ENCODE measurements around the gene PFN3. TPM values are rescaled to one million over a fixed set of nuclear protein-coding genes. Genes with fewer than 3 reads are reported as not detected.

Gene PFN3
- total RNA-seq, 4 donors from 2014 or later, result not detected

DNA sequence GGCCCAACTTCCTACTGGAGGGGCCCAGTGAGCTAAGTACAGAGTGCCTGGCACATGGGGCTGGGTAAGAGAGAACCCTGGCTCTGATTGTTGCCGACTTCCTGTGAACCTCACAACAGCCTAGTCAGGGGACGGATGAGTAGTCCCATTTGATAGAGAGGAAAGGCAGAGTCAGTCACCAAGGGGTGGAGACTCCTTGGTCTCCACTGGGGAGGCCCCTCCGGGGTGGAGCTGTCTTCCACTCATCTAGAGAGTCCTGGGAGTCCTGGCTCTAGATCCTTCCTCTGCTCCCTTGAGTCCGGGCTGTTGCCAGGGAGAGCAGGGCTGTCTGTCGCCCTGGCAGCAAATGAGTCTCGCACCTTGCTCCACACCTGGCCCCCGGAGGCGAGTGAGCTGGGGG is 34.0 kb upstream of the PFN3 start:
- in situ Hi-C loops (cut with MboI; ENCODE audit: low sequenced_read_pairs in 4 of 4), result no loop called here

DNA sequence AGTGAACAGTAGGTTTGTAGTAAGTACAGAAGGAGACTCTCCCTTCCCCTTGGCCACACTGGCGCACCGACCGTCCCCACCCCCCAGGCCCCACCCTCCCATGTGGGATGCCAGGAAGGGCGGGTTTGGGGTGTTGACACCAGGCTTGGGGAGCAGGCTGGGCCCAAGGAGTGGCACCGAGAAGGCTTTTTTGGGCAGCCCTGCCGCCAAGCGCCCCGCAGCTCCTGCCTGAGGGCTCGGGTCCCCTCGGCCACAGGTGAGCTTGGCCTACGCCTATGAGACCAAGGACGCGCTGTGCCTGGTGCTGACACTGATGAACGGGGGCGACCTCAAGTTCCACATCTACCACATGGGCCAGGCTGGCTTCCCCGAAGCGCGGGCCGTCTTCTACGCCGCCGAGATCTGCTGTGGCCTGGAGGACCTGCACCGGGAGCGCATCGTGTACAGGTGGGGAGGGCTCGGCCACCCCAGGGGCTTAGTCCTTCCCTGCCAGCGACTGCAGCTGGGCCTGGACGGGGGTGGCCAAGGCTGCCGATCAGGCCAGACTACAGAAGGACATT is 33.3 kb upstream of the PFN3 start:
- H3K36me3 ChIP-seq, result peaks cover 0 to 50% of the 10 kb centered on the region in 2 donors
- H3K27ac ChIP-seq, result no peak overlapping the region
- intact Hi-C loops (cut with DNase I; ENCODE audit: low total_unique reads) (no loop called here), in situ Hi-C loops (cut with MboI; ENCODE audit: low sequenced_read_pairs in 4 of 4) (no loop called here)
- DNase-seq, result no peak
- TF ChIP-seq, protein P1, sequence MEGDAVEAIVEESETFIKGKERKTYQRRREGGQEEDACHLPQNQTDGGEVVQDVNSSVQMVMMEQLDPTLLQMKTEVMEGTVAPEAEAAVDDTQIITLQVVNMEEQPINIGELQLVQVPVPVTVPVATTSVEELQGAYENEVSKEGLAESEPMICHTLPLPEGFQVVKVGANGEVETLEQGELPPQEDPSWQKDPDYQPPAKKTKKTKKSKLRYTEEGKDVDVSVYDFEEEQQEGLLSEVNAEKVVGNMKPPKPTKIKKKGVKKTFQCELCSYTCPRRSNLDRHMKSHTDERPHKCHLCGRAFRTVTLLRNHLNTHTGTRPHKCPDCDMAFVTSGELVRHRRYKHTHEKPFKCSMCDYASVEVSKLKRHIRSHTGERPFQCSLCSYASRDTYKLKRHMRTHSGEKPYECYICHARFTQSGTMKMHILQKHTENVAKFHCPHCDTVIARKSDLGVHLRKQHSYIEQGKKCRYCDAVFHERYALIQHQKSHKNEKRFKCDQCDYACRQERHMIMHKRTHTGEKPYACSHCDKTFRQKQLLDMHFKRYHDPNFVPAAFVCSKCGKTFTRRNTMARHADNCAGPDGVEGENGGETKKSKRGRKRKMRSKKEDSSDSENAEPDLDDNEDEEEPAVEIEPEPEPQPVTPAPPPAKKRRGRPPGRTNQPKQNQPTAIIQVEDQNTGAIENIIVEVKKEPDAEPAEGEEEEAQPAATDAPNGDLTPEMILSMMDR (IDR thresholded peaks at IDR 0.05 in 4 of 5, conservative IDR thresholded peaks at IDR 0.05 in 1 of 5), result no peak
- no peak for TF ChIP-seq POLR2A (IDR thresholded peaks at IDR 0.05)
- peaks cover 14 to 21% of the 10 kb centered on the region in 2 donors for H3K4me1 ChIP-seq
- no peak overlapping the region for H3K4me3 ChIP-seq
- H3K9me3 ChIP-seq, result no peaks in the 10 kb centered on the region
- no peak for ATAC-seq
- no peaks in the 10 kb centered on the region for H3K27me3 ChIP-seq

More for the DNA sequence above, 34.0 kb upstream of the PFN3 start:
- H3K36me3 ChIP-seq, result peaks cover 0 to 50% of the 10 kb centered on the region in 2 donors
- H3K9me3 ChIP-seq, result no peaks in the 10 kb centered on the region
- DNase-seq, result no peak
- ATAC-seq, result no peak
- no peaks in the 10 kb centered on the region for H3K27me3 ChIP-seq
- TF ChIP-seq POLR2A (IDR thresholded peaks at IDR 0.05), result no peak
- TF ChIP-seq, protein P1 (IDR thresholded peaks at IDR 0.05 in 4 of 5, conservative IDR thresholded peaks at IDR 0.05 in 1 of 5), result no peak
- H3K4me1 ChIP-seq, result peaks cover 14 to 21% of the 10 kb centered on the region in 2 donors
- no peak overlapping the region for H3K27ac ChIP-seq
- H3K4me3 ChIP-seq, result no peak overlapping the region
- intact Hi-C loops (cut with DNase I; ENCODE audit: low total_unique reads), result no loop called here

DNA sequence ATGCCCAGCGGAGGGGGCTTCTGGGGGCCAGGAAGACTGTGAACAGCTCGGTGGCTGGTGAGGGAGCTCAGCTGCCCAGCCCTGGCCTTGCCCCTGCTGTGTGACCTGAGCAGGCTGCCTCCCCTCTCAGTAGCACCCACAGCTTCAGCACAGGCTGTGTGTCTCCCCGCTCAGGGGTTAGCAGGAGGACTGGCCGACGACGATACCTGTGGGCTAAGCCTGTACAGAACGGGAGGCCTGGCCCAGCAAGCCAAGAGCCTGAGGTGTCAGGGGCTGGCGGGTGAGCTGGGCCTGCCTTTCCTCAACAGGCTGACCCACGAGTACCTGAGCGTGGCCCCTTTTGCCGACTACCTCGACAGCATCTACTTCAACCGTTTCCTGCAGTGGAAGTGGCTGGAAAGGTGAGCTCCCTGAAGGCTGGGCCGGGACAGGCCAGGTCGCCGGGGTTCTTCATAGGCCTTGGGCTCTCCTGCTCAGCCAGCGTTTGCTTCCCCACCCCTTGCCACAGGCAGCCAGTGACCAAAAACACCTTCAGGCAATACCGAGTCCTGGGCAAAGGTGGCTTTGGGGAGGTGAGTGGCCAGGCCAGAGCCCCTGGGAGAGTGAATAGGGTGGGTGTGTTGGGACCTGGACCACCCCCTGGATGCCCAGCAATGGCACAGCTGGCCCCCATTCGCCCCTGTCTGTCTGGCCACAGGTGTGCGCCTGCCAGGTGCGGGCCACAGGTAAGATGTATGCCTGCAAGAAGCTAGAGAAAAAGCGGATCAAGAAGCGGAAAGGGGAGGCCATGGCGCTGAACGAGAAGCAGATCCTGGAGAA is 32.6 kb upstream of the PFN3 start:
- ATAC-seq, result no peak
- Histone ChIP-seq H3K27me3 (no peaks in the 10 kb centered on the region), H3K27ac (no peak overlapping the region), H3K4me1 (peaks cover 20 to 28% of the 10 kb centered on the region in 2 donors), H3K9me3 (no peaks in the 10 kb centered on the region), H3K36me3 (peaks cover 0 to 49% of the 10 kb centered on the region in 2 donors), H3K4me3 (no peak overlapping the region)
- no peak for DNase-seq
- in situ Hi-C loops (cut with MboI; ENCODE audit: low sequenced_read_pairs in 4 of 4) (no loop called here), intact Hi-C loops (cut with DNase I; ENCODE audit: low total_unique reads) (no loop called here)
- TF ChIP-seq, protein P1 (IDR thresholded peaks at IDR 0.05 in 4 of 5, conservative IDR thresholded peaks at IDR 0.05 in 1 of 5), result no peak
- TF ChIP-seq POLR2A (IDR thresholded peaks at IDR 0.05), result no peak

DNA sequence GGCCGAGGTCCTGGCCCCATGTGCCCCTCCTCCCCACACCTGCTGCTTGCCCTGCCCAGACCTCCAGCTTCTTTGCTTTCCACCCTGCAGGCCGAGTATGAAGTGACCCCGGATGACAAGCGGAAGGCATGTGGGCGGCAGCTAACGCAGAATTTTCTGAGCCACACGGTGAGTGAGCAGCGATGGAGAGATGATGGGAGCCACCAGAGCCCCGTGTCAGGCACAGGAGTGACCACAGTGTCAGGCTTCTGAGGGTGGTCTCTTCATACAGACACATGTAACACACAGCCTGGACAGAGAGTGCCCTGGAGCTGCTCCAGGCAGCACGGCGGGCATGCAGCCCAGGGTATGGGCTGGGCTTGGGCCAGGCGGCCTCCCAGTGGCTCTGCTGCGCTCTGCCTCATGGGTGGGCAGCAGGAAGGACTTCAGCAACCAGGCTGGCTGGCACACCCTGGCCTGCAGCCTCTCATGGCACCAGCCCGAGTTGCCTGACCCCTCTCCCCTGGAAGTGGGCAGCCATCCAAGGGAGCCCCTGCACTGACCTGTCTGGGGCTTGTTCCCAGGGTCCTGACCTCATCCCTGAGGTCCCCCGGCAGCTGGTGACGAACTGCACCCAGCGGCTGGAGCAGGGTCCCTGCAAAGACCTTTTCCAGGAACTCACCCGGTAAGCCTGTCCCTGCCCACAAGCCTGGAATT is 31.8 kb upstream of the PFN3 start:
- Histone ChIP-seq H3K27ac (peak overlapping the region; percentile 32 to 61 (median 48)), H3K4me3 (no peak overlapping the region), H3K9me3 (no peaks in the 10 kb centered on the region), H3K4me1 (peaks cover 28 to 35% of the 10 kb centered on the region in 2 donors), H3K36me3 (peaks cover 0 to 43% of the 10 kb centered on the region in 2 donors), H3K27me3 (no peaks in the 10 kb centered on the region)
- DNase-seq (peak in 1 of 2 donors; percentile 36), ATAC-seq (peak; percentile 9 to 42)
- in situ Hi-C loops (cut with MboI; ENCODE audit: low sequenced_read_pairs in 4 of 4) (no loop called here), intact Hi-C loops (cut with DNase I; ENCODE audit: low total_unique reads) (no loop called here)
- TF ChIP-seq, protein P1 (IDR thresholded peaks at IDR 0.05 in 4 of 5, conservative IDR thresholded peaks at IDR 0.05 in 1 of 5), result no peak
- no peak for TF ChIP-seq POLR2A (IDR thresholded peaks at IDR 0.05)
